Lower leg skin (tissue), 3 donors: ENCODE results near the gene MAB21L1.

Source experiments
- CTCF ChIP-seq, 3 donors: fragments of 450-650 bp; IDR thresholded peaks; one replicate each; pipeline ENCODE4 v1.5.1; 2016; ENCODE audit warnings: antibody characterized with exemption in 3 of 3, mild to moderate bottlenecking in 3 of 3, moderate library complexity in 2 of 3
- POLR2A ChIP-seq, 2 donors: fragments of 450-650 bp; IDR thresholded peaks; one replicate each; pipeline ENCODE4 v1.6.1; 2016 to 2017; ENCODE audit warnings: antibody characterized with exemption in 2 of 2, mild to moderate bottlenecking in 1 of 2, moderate library complexity in 1 of 2

- TF ChIP-seq CTCF (IDR thresholded peaks at IDR 0.05) (no peak), POLR2A (IDR thresholded peaks at IDR 0.05) (no peak)
These were observed 19.5 kb upstream of the MAB21L1 start for GRCh38 chr13:35496006-35496405.
